Measurements from ENCODE around the gene KAT2B. TPM values are rescaled to one million over a fixed set of nuclear protein-coding genes. Genes with fewer than 3 reads are reported as not detected.

The KAT2B gene
- total RNA-seq, 1 donor = 15.9 TPM

DNA sequence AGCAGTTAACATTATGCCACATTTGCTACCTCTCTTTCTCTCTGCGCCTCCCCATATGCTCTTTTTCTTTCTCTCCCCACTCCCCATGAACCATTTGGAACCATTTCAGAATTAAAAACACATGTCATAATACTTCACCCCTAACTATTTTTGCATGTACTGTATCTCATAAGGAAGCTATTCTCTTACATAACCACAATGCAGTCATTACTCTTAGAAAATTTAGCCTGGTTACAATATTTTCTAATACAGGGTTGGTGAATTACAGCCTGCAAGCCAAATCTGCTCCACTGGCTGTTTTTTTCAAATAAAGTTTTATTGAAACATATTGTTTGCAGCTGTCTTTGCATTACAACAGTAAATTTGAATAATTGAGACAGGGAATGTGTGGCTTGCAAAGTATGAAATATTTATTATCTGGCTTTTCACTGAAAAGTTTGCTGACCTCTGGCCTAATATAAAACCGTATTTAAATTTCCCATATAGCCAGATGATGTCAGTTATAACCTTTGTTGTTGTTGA is 82.9 kb downstream of the KAT2B start:
- H3K9me3 ChIP-seq (ENCODE audit: low read depth, low read length) = no peaks in the 10 kb centered on the region
- H2AFZ ChIP-seq (ENCODE audit: low read length) = no peak overlapping the region
- no peak overlapping the region for H3K4me2 ChIP-seq (ENCODE audit: insufficient read depth, low read length)
- H3K27ac ChIP-seq (ENCODE audit: low read depth, low read length) = no peak overlapping the region
- H3K4me1 ChIP-seq (ENCODE audit: insufficient read depth, low read length) = peaks cover 5% of the 10 kb centered on the region
- H3K4me3 ChIP-seq (ENCODE audit: insufficient read depth, low read length) = no peak overlapping the region
- H3K36me3 ChIP-seq (ENCODE audit: insufficient read depth, low read length) = no peaks in the 10 kb centered on the region
- TF ChIP-seq, protein P1, sequence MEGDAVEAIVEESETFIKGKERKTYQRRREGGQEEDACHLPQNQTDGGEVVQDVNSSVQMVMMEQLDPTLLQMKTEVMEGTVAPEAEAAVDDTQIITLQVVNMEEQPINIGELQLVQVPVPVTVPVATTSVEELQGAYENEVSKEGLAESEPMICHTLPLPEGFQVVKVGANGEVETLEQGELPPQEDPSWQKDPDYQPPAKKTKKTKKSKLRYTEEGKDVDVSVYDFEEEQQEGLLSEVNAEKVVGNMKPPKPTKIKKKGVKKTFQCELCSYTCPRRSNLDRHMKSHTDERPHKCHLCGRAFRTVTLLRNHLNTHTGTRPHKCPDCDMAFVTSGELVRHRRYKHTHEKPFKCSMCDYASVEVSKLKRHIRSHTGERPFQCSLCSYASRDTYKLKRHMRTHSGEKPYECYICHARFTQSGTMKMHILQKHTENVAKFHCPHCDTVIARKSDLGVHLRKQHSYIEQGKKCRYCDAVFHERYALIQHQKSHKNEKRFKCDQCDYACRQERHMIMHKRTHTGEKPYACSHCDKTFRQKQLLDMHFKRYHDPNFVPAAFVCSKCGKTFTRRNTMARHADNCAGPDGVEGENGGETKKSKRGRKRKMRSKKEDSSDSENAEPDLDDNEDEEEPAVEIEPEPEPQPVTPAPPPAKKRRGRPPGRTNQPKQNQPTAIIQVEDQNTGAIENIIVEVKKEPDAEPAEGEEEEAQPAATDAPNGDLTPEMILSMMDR (IDR thresholded peaks at IDR 0.05; ENCODE audit: extremely low read depth, low read depth, low read length) = no peak
- DNase-seq (ENCODE audit: insufficient read length, low spot score, missing footprints) = no peak
- H4K20me1 ChIP-seq (ENCODE audit: insufficient read depth, low read length) = no peaks in the 10 kb centered on the region
- H3K27me3 ChIP-seq (ENCODE audit: insufficient read depth, low read length) = no peaks in the 10 kb centered on the region
- H3K79me2 ChIP-seq (ENCODE audit: insufficient read depth, low read length) = no peaks in the 10 kb centered on the region

DNA sequence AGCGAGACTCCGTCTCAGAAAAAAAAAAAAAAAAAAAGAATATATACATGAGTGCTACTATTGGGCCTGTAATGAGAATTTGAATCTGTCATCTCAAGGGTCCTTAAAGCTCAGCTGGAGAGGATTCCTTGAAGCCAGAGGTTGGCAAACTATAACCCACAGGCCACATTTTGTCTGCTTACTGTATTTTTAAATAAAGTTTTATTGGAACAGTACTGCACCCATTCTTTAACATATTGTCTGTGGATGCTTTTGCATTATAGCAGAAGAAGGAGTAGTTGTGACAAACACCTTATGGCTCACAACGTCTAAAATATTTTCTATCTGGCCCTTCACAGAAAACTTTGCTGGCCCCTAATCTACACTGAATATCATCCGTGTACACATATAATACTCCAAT is 85.0 kb downstream of the KAT2B start:
- Histone ChIP-seq H3K9me3 (ENCODE audit: low read depth, low read length) (no peaks in the 10 kb centered on the region), H3K4me2 (ENCODE audit: insufficient read depth, low read length) (no peak overlapping the region), H3K36me3 (ENCODE audit: insufficient read depth, low read length) (no peaks in the 10 kb centered on the region), H3K27me3 (ENCODE audit: insufficient read depth, low read length) (no peaks in the 10 kb centered on the region), H3K4me3 (ENCODE audit: insufficient read depth, low read length) (no peak overlapping the region), H2AFZ (ENCODE audit: low read length) (peak overlapping the region; percentile 81), H4K20me1 (ENCODE audit: insufficient read depth, low read length) (no peaks in the 10 kb centered on the region), H3K27ac (ENCODE audit: low read depth, low read length) (no peak overlapping the region), H3K4me1 (ENCODE audit: insufficient read depth, low read length) (peaks cover 5% of the 10 kb centered on the region), H3K79me2 (ENCODE audit: insufficient read depth, low read length) (no peaks in the 10 kb centered on the region)
- TF ChIP-seq, protein P1 (IDR thresholded peaks at IDR 0.05; ENCODE audit: extremely low read depth, low read depth, low read length) = no peak
- no peak for DNase-seq (ENCODE audit: insufficient read length, low spot score, missing footprints)

DNA sequence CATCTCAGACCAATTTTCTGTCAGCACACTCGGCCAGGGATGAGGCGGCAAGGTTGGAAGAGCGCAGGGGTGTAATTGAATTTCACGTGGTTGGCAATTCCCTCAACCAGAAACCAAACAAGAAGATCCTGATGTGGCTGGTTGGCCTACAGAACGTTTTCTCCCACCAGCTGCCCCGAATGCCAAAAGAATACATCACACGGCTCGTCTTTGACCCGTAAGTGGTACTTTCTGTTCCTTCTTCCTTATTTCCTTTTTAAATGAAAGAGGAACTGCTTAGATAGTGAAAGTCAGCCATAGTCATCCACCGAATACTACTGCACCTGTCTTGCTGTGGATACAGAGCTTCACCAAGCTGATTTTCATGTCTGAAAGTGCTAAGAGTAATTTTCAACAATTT is 85.7 kb downstream of the KAT2B start:
- H3K27me3 ChIP-seq (ENCODE audit: insufficient read depth, low read length) = no peaks in the 10 kb centered on the region
- TF ChIP-seq, protein P1 (IDR thresholded peaks at IDR 0.05; ENCODE audit: extremely low read depth, low read depth, low read length) = no peak
- H3K9me3 ChIP-seq (ENCODE audit: low read depth, low read length) = no peaks in the 10 kb centered on the region
- no peaks in the 10 kb centered on the region for H4K20me1 ChIP-seq (ENCODE audit: insufficient read depth, low read length)
- H3K79me2 ChIP-seq (ENCODE audit: insufficient read depth, low read length) = no peaks in the 10 kb centered on the region
- H3K4me3 ChIP-seq (ENCODE audit: insufficient read depth, low read length) = peak overlapping the region; percentile 44
- peak; percentile 3 for DNase-seq (ENCODE audit: insufficient read length, low spot score, missing footprints)
- peaks cover 5% of the 10 kb centered on the region for H3K4me1 ChIP-seq (ENCODE audit: insufficient read depth, low read length)
- H3K27ac ChIP-seq (ENCODE audit: low read depth, low read length) = no peak overlapping the region
- H2AFZ ChIP-seq (ENCODE audit: low read length) = peak overlapping the region; percentile 81
- H3K4me2 ChIP-seq (ENCODE audit: insufficient read depth, low read length) = peak overlapping the region; percentile 69
- no peaks in the 10 kb centered on the region for H3K36me3 ChIP-seq (ENCODE audit: insufficient read depth, low read length)

DNA sequence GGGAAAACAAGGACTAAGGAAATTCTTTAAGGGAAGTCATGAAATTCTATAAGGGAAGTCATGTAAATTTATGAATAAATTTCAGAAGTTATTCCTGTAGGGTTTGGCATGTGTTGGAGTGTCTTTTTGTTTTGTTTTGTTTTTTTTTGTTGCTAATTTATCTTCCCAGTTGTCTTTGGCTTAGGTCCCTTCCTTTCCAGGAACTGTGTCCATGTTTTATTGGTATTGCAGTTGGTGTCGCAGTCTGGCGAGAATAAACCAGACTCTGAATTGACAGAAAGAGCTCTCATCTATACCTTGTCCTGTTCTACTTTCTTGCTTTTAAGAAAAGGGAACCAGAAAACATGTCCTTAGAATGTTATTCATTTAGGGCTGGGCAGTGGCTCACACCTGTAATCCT is 88.1 kb downstream of the KAT2B start:
- no peak for DNase-seq (ENCODE audit: insufficient read length, low spot score, missing footprints)
- Histone ChIP-seq H3K4me2 (ENCODE audit: insufficient read depth, low read length) (no peak overlapping the region), H3K4me1 (ENCODE audit: insufficient read depth, low read length) (peaks cover 5% of the 10 kb centered on the region), H2AFZ (ENCODE audit: low read length) (no peak overlapping the region), H3K79me2 (ENCODE audit: insufficient read depth, low read length) (no peaks in the 10 kb centered on the region), H3K36me3 (ENCODE audit: insufficient read depth, low read length) (no peaks in the 10 kb centered on the region), H3K4me3 (ENCODE audit: insufficient read depth, low read length) (no peak overlapping the region), H3K27ac (ENCODE audit: low read depth, low read length) (no peak overlapping the region), H3K27me3 (ENCODE audit: insufficient read depth, low read length) (no peaks in the 10 kb centered on the region), H3K9me3 (ENCODE audit: low read depth, low read length) (no peaks in the 10 kb centered on the region), H4K20me1 (ENCODE audit: insufficient read depth, low read length) (no peaks in the 10 kb centered on the region)
- TF ChIP-seq, protein P1 (IDR thresholded peaks at IDR 0.05; ENCODE audit: extremely low read depth, low read depth, low read length) = no peak
